ENCODE measurements around the gene TRABD2B. TPM values are rescaled to one million over a fixed set of nuclear protein-coding genes. Genes with fewer than 3 reads are reported as not detected.

TRABD2B gene
- total and polyA plus RNA-seq, 2 donors from 2014 or later: 19.8 to 62.0 TPM

- Histone ChIP-seq H3K9me3 (ENCODE audit: control insufficient read depth in 2 of 3, insufficient read depth in 1 of 3, low read length in 3 of 3) (no peaks in the 10 kb centered on the region), H3K4me3 (ENCODE audit: low read length in 3 of 3) (peak overlapping the region in 2 of 3 donors; percentile 58 to 72), H3K4me1 (ENCODE audit: control insufficient read depth in 2 of 3, insufficient read depth in 2 of 3, low read depth in 1 of 3, low read length in 3 of 3) (peaks cover 0 to 23% (median 4%) of the 10 kb centered on the region in 3 donors), H3K36me3 (ENCODE audit: control insufficient read depth in 2 of 3, insufficient read depth in 3 of 3, low read length in 3 of 3) (peaks cover 0 to 18% (median 6%) of the 10 kb centered on the region in 3 donors), H3K9ac (ENCODE audit: low read length in 3 of 3) (peak overlapping the region in 1 of 3 donors; percentile 64), H3K27ac (ENCODE audit: low read depth in 2 of 2, low read length in 2 of 2) (peak overlapping the region; percentile 48 to 59), H3K27me3 (ENCODE audit: control insufficient read depth, insufficient read depth, low read length) (peaks cover 4% of the 10 kb centered on the region)
- TF ChIP-seq CTCF (IDR thresholded peaks at IDR 0.05; ENCODE audit: borderline replicate concordance, extremely low read depth, insufficient read depth): no peak
- intact Hi-C loops (cut with DNase I): no loop called here
- DNase-seq (peak in 3 of 5 donors; percentile 32 to 60 (median 57)), FAIRE-seq (no peak)
Measured at GRCh38 chr1:47992720-47993415, 4.3 kb downstream of the TRABD2B start.

GRCh38 chr1:47991673-47992072 lies 5.5 kb downstream of the TRABD2B start:
- TF ChIP-seq CTCF (IDR thresholded peaks at IDR 0.05; ENCODE audit: borderline replicate concordance, extremely low read depth, insufficient read depth): no peak
- intact Hi-C loops (cut with DNase I): no loop called here
- H3K9ac ChIP-seq (ENCODE audit: low read length in 3 of 3): peak overlapping the region in 1 of 3 donors; percentile 64
- DNase-seq (no peak), FAIRE-seq (no peak)
- peaks cover 0 to 23% (median 6%) of the 10 kb centered on the region in 3 donors for H3K4me1 ChIP-seq (ENCODE audit: control insufficient read depth in 2 of 3, insufficient read depth in 2 of 3, low read depth in 1 of 3, low read length in 3 of 3)
- peaks cover 0 to 18% (median 6%) of the 10 kb centered on the region in 3 donors for H3K36me3 ChIP-seq (ENCODE audit: control insufficient read depth in 2 of 3, insufficient read depth in 3 of 3, low read length in 3 of 3)
- H3K27me3 ChIP-seq (ENCODE audit: control insufficient read depth, insufficient read depth, low read length): peaks cover 4% of the 10 kb centered on the region
- peak overlapping the region in 2 of 3 donors; percentile 58 to 72 for H3K4me3 ChIP-seq (ENCODE audit: low read length in 3 of 3)
- H3K27ac ChIP-seq (ENCODE audit: low read depth in 2 of 2, low read length in 2 of 2): no peak overlapping the region
- H3K9me3 ChIP-seq (ENCODE audit: control insufficient read depth in 2 of 3, insufficient read depth in 1 of 3, low read length in 3 of 3): no peaks in the 10 kb centered on the region

- H3K9ac ChIP-seq (ENCODE audit: low read length in 3 of 3): peak overlapping the region in 1 of 3 donors; percentile 2
- FAIRE-seq (no peak), DNase-seq (peak in 1 of 5 donors; percentile 11)
- peaks cover 0 to 18% (median 6%) of the 10 kb centered on the region in 3 donors for H3K36me3 ChIP-seq (ENCODE audit: control insufficient read depth in 2 of 3, insufficient read depth in 3 of 3, low read length in 3 of 3)
- intact Hi-C loops (cut with DNase I): no loop called here
- peaks cover 0 to 23% (median 6%) of the 10 kb centered on the region in 3 donors for H3K4me1 ChIP-seq (ENCODE audit: control insufficient read depth in 2 of 3, insufficient read depth in 2 of 3, low read depth in 1 of 3, low read length in 3 of 3)
- no peaks in the 10 kb centered on the region for H3K9me3 ChIP-seq (ENCODE audit: control insufficient read depth in 2 of 3, insufficient read depth in 1 of 3, low read length in 3 of 3)
- H3K27me3 ChIP-seq (ENCODE audit: control insufficient read depth, insufficient read depth, low read length): peaks cover 4% of the 10 kb centered on the region
- no peak for TF ChIP-seq CTCF (IDR thresholded peaks at IDR 0.05; ENCODE audit: borderline replicate concordance, extremely low read depth, insufficient read depth)
- no peak overlapping the region for H3K4me3 ChIP-seq (ENCODE audit: low read length in 3 of 3)
- no peak overlapping the region for H3K27ac ChIP-seq (ENCODE audit: low read depth in 2 of 2, low read length in 2 of 2)
Measured at GRCh38 chr1:47991187-47991586, 6.0 kb downstream of the TRABD2B start.

All from kidney (tissue), 14 donors.